GM12878 (cell line): Measurements from ENCODE around the gene PAK3. TPM values are rescaled to one million over a fixed set of nuclear protein-coding genes. Genes with fewer than 3 reads are reported as not detected.

ENCODE experiments used
- ATAC-seq: fragments of 200-7000 bp; cut with Tn5 transposase; 3 replicates; pipeline ENCODE4 v1.9.1; 2020; ENCODE audit warnings: mild to moderate bottlenecking, moderate library complexity
- BruUV-seq: library from RNA; stranded (reverse); fragments of 400-500 nt; replicated peaks from 2 replicates; lab custom pipeline; 2021; lab: Mats Ljungman, UMichigan
- CTCF ChIA-PET: fragments of 300-600 bp; sonication (Branson Sonifier 250); formaldehyde crosslinking; extraction: SDS; loops from one replicate; lab custom pipeline; 2021; ENCODE audit warnings: inconsistent platforms; lab: Yijun Ruan, JAX
- POLR2A ChIA-PET: fragments of 350-600 bp; formaldehyde crosslinking; extraction: SDS; loops from one replicate; lab custom pipeline; 2021; ENCODE audit warnings: inconsistent platforms; lab: Charles Lee
- RAD21 ChIA-PET: fragments of 300-600 bp; sonication (Branson Sonifier 250); formaldehyde crosslinking; loops from one replicate; lab custom pipeline; 2023; ENCODE audit warnings: antibody characterized with exemption; ENCODE audit not compliant: unreplicated experiment; lab: Charles Lee
- SMC1A ChIA-PET: fragments of 300-600 bp; sonication (Branson Sonifier 250); formaldehyde crosslinking; loops from one replicate; lab custom pipeline; 2023; ENCODE audit not compliant: unreplicated experiment, uncharacterized antibody; lab: Charles Lee
- DNase-seq: peaks from one replicate; pipeline ENCODE4 v3.0.0-alpha.2; 2011; ENCODE audit warnings: low read depth, low spot score
- FAIRE-seq: peaks from 3 replicates; lab custom pipeline; 2011; peaks lifted over from hg19 to GRCh38; lab: Jason Lieb, UNC
- H2AFZ ChIP-seq: 2 replicates; pipeline ENCODE4 v1.6.0; 2011; ENCODE audit warnings: low read depth, low read length, control low read depth; ENCODE audit not compliant: control insufficient read depth
- H3K27ac ChIP-seq: 2 replicates; pipeline ENCODE4 v1.5.1; 2011; ENCODE audit warnings: control low read depth; ENCODE audit not compliant: control insufficient read depth, insufficient read depth
- H3K27me3 ChIP-seq, 2 experiments: replicated peaks in 1 of 2; 2 replicates each; pipeline versions ENCODE4 v1.6.0 to v1.6.1; 2011; ENCODE audit warnings: low read length in 1 of 2; ENCODE audit not compliant: control insufficient read depth in 2 of 2, insufficient read depth in 2 of 2
- H3K36me3 ChIP-seq, 2 experiments: 2 replicates each; pipeline ENCODE4 v1.5.1; 2011; ENCODE audit warnings: low read length in 1 of 2; ENCODE audit not compliant: control insufficient read depth in 2 of 2, insufficient read depth in 2 of 2
- H3K4me1 ChIP-seq: 2 replicates; pipeline ENCODE4 v1.6.1; 2011; ENCODE audit warnings: mild to moderate bottlenecking, low read length, moderate library complexity, mixed read lengths; ENCODE audit not compliant: control insufficient read depth, insufficient read depth
- H3K4me2 ChIP-seq: 2 replicates; pipeline ENCODE4 v1.6.0; 2011; ENCODE audit warnings: control low read depth; ENCODE audit not compliant: control insufficient read depth, insufficient read depth
- H3K4me3 ChIP-seq: fragments of 200-600 bp; sonication (generic); 2 replicates; pipeline ENCODE4 v1.5.1; 2016
- H3K79me2 ChIP-seq: 2 replicates; pipeline ENCODE4 v1.6.0; 2011; ENCODE audit warnings: low read length; ENCODE audit not compliant: control insufficient read depth, insufficient read depth
- H3K9ac ChIP-seq: 2 replicates; pipeline ENCODE4 v1.8.0; 2011; ENCODE audit warnings: low read length, control low read depth, mixed read lengths; ENCODE audit not compliant: control insufficient read depth, insufficient read depth
- H3K9me3 ChIP-seq: replicated peaks from 3 replicates; pipeline ENCODE4 v1.5.1; 2011; ENCODE audit warnings: mild to moderate bottlenecking, low read length; ENCODE audit not compliant: control insufficient read depth, insufficient read depth
- H4K20me1 ChIP-seq: 2 replicates; pipeline ENCODE4 v1.6.0; 2011; ENCODE audit not compliant: control insufficient read depth, insufficient read depth
- ASH2L ChIP-seq: fragments of 300-600, 200-600 bp; sonication (generic); IDR thresholded peaks from 2 replicates; pipeline ENCODE4 v1.6.1; 2017; ENCODE audit warnings: low read depth, mild to moderate bottlenecking, borderline replicate concordance
- CBX3 ChIP-seq: fragments of 200-600 bp; sonication (generic); IDR thresholded peaks from 2 replicates; pipeline ENCODE4 v1.6.1; 2016; ENCODE audit warnings: low read depth, borderline replicate concordance
- CBX5 ChIP-seq: sonication (generic); IDR thresholded peaks from 2 replicates; pipeline ENCODE4 v1.6.1; 2016; ENCODE audit warnings: low read depth, moderate library complexity, mild to moderate bottlenecking, inconsistent platforms
- CEBPB ChIP-seq, 2 experiments: fragments of 150-350 bp in 1 of 2; IDR thresholded peaks; 2 replicates each; pipeline ENCODE4 v1.6.1; 2012 to 2014; ENCODE audit warnings: low read depth in 2 of 2, low read length in 2 of 2, borderline replicate concordance in 1 of 2, inconsistent platforms in 1 of 2
- EZH2 ChIP-seq: IDR thresholded peaks from 2 replicates; pipeline ENCODE4 v1.6.1; 2012; ENCODE audit warnings: low read depth, mild to moderate bottlenecking, control low read depth, inconsistent platforms, low read length, borderline replicate concordance; ENCODE audit not compliant: control insufficient read depth
- KAT2A ChIP-seq: conservative IDR thresholded peaks from 2 replicates; pipeline ENCODE4 v1.6.1; 2011; ENCODE audit warnings: low read depth, low read length; ENCODE audit not compliant: control insufficient read depth
- RFX5 ChIP-seq: IDR thresholded peaks from 2 replicates; pipeline ENCODE4 v1.6.1; 2011; ENCODE audit warnings: low read depth, low read length, improper control_type of control experiment
- SREBF2 ChIP-seq: IDR thresholded peaks from 2 replicates; pipeline ENCODE4 v1.6.1; 2012; ENCODE audit warnings: mild to moderate bottlenecking, low read length
- YBX1 ChIP-seq: fragments of 450-650 bp; IDR thresholded peaks from 2 replicates; pipeline ENCODE4 v1.6.1; 2016; ENCODE audit warnings: antibody characterized with exemption
- ZSCAN29 ChIP-seq: fragments of 450-650 bp; IDR thresholded peaks from 2 replicates; pipeline ENCODE4 v1.6.1; 2017; ENCODE audit warnings: mild to moderate bottlenecking, moderate library complexity
- whole genome bisulfite sequencing: methylation state at CpG from one replicate; pipeline ENCODE4 v1.1.6; 2016; ENCODE audit warnings: low lambda C conversion rate; ENCODE audit not compliant: insufficient replicate concordance, insufficient coverage; ENCODE audit errors: missing lambda C conversion rate; 5-methylcytosine and 5-hydroxymethylcytosine counted together
- in situ Hi-C: fragments of 300-500 bp; cut with MboI; formaldehyde crosslinking; loops from 9 replicates; pipeline ENCODE4 v1.14.3; 2018; ENCODE audit warnings: mixed read lengths
- intact Hi-C: fragments of 100-400 bp; cut with micrococcal nuclease; formaldehyde crosslinking; loops from one replicate; pipeline ENCODE4 v1.14.2; 2022; ENCODE audit not compliant: unreplicated experiment
- polyA plus RNA-seq, 11 experiments: library from polyadenylated mRNA; depleted of rRNA in 4 of 11; unstranded in 6 of 11; stranded (reverse) in 5 of 11; fragments of >200 nt; fragmentation: Nextera tagmentation in 4 of 11; fragmentation: Illumina TruSeq in 1 of 11; extraction: Ambion mirVana in 4 of 11; extraction: Trizol in 1 of 11; gene quantifications; 1 replicate in 1 of 11; 2 replicates in 10 of 11; pipeline versions ENCODE4 v1.2.1 to v1.2.3, GENCODE V29; 2011 to 2016; ENCODE audit warnings: inconsistent platforms in 2 of 11, missing spikeins in 2 of 11, low read depth in 1 of 11
- total RNA-seq, 4 experiments: library from RNA; depleted of rRNA in 3 of 4; stranded (reverse); fragments of >200 nt in 3 of 4; fragmentation: Illumina TruSeq in 1 of 4; extraction: Trizol in 1 of 4; gene quantifications; 2 replicates each; pipeline versions ENCODE4 v1.2.1 to v1.2.3, GENCODE V29; 2013 to 2021
- TF ChIP-seq, protein P1 (sequence below): fragments of 450-650 bp; IDR thresholded peaks from 2 replicates; pipeline ENCODE4 v1.6.1; 2016; ENCODE audit warnings: mild to moderate bottlenecking

PAK3 gene
- total and polyA plus RNA-seq, 10 of the 15 experiments (the other 5 are each of a cell fraction or from before 2014, with no cell fraction given), result 0.02 to 0.10 (median 0.04) TPM; not detected in 6

DNA sequence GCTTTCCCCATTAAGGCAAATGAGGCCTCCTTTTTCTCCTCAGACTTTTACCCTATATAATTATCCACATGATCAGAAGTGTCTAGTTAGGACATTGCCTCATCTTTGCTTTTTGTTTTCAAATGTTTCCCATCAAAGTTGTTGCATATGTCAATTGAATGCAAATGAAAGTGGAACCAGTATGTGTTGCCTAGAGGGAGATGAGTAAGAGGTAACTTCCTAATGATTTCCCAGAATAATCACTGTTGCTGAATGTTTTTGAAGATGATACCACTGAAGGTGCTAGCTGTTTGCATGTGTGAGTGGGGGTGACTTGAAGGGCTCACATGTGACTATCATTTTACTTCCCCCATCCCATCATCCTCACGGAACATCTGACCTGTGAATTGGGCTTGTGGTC is 33.9 kb downstream of the PAK3 start:
- no peaks in the 10 kb centered on the region for H3K36me3 ChIP-seq
- no peaks in the 10 kb centered on the region for H4K20me1 ChIP-seq
- no peak overlapping the region for H3K9ac ChIP-seq
- TF ChIP-seq, protein P1, sequence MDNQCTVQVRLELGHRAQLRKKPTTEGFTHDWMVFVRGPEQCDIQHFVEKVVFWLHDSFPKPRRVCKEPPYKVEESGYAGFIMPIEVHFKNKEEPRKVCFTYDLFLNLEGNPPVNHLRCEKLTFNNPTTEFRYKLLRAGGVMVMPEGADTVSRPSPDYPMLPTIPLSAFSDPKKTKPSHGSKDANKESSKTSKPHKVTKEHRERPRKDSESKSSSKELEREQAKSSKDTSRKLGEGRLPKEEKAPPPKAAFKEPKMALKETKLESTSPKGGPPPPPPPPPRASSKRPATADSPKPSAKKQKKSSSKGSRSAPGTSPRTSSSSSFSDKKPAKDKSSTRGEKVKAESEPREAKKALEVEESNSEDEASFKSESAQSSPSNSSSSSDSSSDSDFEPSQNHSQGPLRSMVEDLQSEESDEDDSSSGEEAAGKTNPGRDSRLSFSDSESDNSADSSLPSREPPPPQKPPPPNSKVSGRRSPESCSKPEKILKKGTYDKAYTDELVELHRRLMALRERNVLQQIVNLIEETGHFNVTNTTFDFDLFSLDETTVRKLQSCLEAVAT, result no peak
- TF ChIP-seq YBX1 (no peak), CBX3 (no peak), KAT2A (no peak), EZH2 (no peak), CBX5 (no peak), ZSCAN29 (no peak), ASH2L (no peak), RFX5 (no peak), CEBPB (IDR thresholded peaks at IDR 0.05; ENCODE audit: borderline replicate concordance in 1 of 2, low read depth in 2 of 2, low read length in 2 of 2) (no peak), SREBF2 (no peak)
- H3K4me3 ChIP-seq, result no peak overlapping the region
- no peaks in the 10 kb centered on the region for H3K27me3 ChIP-seq
- in situ Hi-C loops, result no loop called here
- no peak overlapping the region for H3K27ac ChIP-seq
- no peak overlapping the region for H2AFZ ChIP-seq
- ATAC-seq (no peak), FAIRE-seq (no peak), DNase-seq (no peak)
- ChIA-PET RAD21 (no interaction called here), CTCF (no interaction called here), SMC1A (no interaction called here), POLR2A (no interaction called here)
- BruUV-seq, result no TSS peak
- H3K9me3 ChIP-seq, result no peaks in the 10 kb centered on the region
- no peaks in the 10 kb centered on the region for H3K4me1 ChIP-seq
- H3K4me2 ChIP-seq, result no peak overlapping the region
- intact Hi-C loops, result no loop called here
- WGBS, result 33% methylated on average over 1 of the region's 1 CpG
- H3K79me2 ChIP-seq, result no peaks in the 10 kb centered on the region
